ENCODE data around the gene ATP2C2. TPM values are rescaled to one million over a fixed set of nuclear protein-coding genes. Genes with fewer than 3 reads are reported as not detected.
"Not testable (repeated sequence)": the region's sequence is repeated elsewhere in the genome, so short reads cannot be mapped to it uniquely, and the experiment has no call there.

ATP2C2 gene
- total and polyA plus RNA-seq, 7 donors: 0.03 to 0.06 TPM; not detected in 5

GRCh38 chr16:84450176-84450865, 82.0 kb downstream of the ATP2C2 start:
- H3K27me3 ChIP-seq (ENCODE audit: insufficient read depth in 3 of 3, low read length in 2 of 3): peaks cover 0 to 8% (median 4%) of the 10 kb centered on the region in 3 donors

GRCh38 chr16:84451010-84451676, 82.8 kb downstream of the ATP2C2 start:
- H3K9me3 ChIP-seq; ATAC-seq; H3K27ac ChIP-seq; H3K27me3 ChIP-seq (ENCODE audit: insufficient read depth in 3 of 3, low read length in 2 of 3); DNase-seq; H3K36me3 ChIP-seq (ENCODE audit: insufficient read depth in 1 of 2, low read depth in 1 of 2); H3K4me3 ChIP-seq; intact Hi-C loops (cut with DNase I); H3K4me1 ChIP-seq: not testable (repeated sequence)
- WGBS, 3 donors: 71 to 73% (median 72%) methylated on average over 9 of the region's 9 CpGs

More at GRCh38 chr16:84450176-84450865, 82.0 kb downstream of the ATP2C2 start:
- TF ChIP-seq CTCF (IDR thresholded peaks at IDR 0.05): no peak
- 86 to 90% (median 89%) methylated on average over 11 of the region's 11 CpGs for WGBS, 3 donors
- H3K27ac ChIP-seq: no peak overlapping the region
- no peak overlapping the region for H3K4me3 ChIP-seq
- intact Hi-C loops (cut with DNase I): no loop called here
- no peak for DNase-seq
- ATAC-seq: no peak
- no peaks in the 10 kb centered on the region for H3K9me3 ChIP-seq
- no peaks in the 10 kb centered on the region for H3K36me3 ChIP-seq (ENCODE audit: insufficient read depth in 1 of 2, low read depth in 1 of 2)
- no peaks in the 10 kb centered on the region for H3K4me1 ChIP-seq

GRCh38 chr16:84451781-84452180, 83.4 kb downstream of the ATP2C2 start:
- TF ChIP-seq CTCF (IDR thresholded peaks at IDR 0.05): no peak
- WGBS, 3 donors: 75 to 82% (median 82%) methylated on average over 16 to 17 of the region's 17 CpGs
- DNase-seq (no peak), ATAC-seq (no peak)
- no peak overlapping the region for H3K4me3 ChIP-seq
- no peaks in the 10 kb centered on the region for H3K36me3 ChIP-seq (ENCODE audit: insufficient read depth in 1 of 2, low read depth in 1 of 2)
- intact Hi-C loops (cut with DNase I): no loop called here
- peaks cover 0 to 4% (median 2%) of the 10 kb centered on the region in 3 donors for H3K27me3 ChIP-seq (ENCODE audit: insufficient read depth in 3 of 3, low read length in 2 of 3)
- H3K4me1 ChIP-seq: no peaks in the 10 kb centered on the region
- no peak overlapping the region for H3K27ac ChIP-seq
- H3K9me3 ChIP-seq: no peaks in the 10 kb centered on the region

- Histone ChIP-seq H3K9me3 (no peaks in the 10 kb centered on the region), H3K27ac (no peak overlapping the region), H3K36me3 (ENCODE audit: insufficient read depth in 1 of 2, low read depth in 1 of 2) (no peaks in the 10 kb centered on the region), H3K4me1 (no peaks in the 10 kb centered on the region), H3K4me3 (no peak overlapping the region), H3K27me3 (ENCODE audit: insufficient read depth in 3 of 3, low read length in 2 of 3) (peaks cover 0 to 4% (median 0%) of the 10 kb centered on the region in 3 donors)
- no peak for ATAC-seq
- WGBS, 3 donors: 45 to 57% (median 46%) methylated on average over 32 to 34 of the region's 34 CpGs
- intact Hi-C loops (cut with DNase I): no loop called here
- TF ChIP-seq CTCF (IDR thresholded peaks at IDR 0.05): no peak
- DNase-seq: no peak
Observed at GRCh38 chr16:84453061-84453752, 84.9 kb downstream of the ATP2C2 start.

GRCh38 chr16:84454611-84455010, 86.3 kb downstream of the ATP2C2 start:
- WGBS, 3 donors: 91 to 93% (median 92%) methylated on average over 13 of the region's 13 CpGs
- Histone ChIP-seq H3K4me1 (no peaks in the 10 kb centered on the region), H3K27me3 (ENCODE audit: insufficient read depth in 3 of 3, low read length in 2 of 3) (peaks cover 0 to 4% (median 0%) of the 10 kb centered on the region in 3 donors), H3K36me3 (ENCODE audit: insufficient read depth in 1 of 2, low read depth in 1 of 2) (no peaks in the 10 kb centered on the region), H3K9me3 (no peaks in the 10 kb centered on the region), H3K4me3 (no peak overlapping the region), H3K27ac (no peak overlapping the region)
- intact Hi-C loops (cut with DNase I): no loop called here
- DNase-seq: no peak
- no peak for ATAC-seq
- no peak for TF ChIP-seq CTCF (IDR thresholded peaks at IDR 0.05)

Data from psoas muscle (tissue), 8 donors.